ENCODE data around the gene ELAVL2.

The ELAVL2 gene

DNA sequence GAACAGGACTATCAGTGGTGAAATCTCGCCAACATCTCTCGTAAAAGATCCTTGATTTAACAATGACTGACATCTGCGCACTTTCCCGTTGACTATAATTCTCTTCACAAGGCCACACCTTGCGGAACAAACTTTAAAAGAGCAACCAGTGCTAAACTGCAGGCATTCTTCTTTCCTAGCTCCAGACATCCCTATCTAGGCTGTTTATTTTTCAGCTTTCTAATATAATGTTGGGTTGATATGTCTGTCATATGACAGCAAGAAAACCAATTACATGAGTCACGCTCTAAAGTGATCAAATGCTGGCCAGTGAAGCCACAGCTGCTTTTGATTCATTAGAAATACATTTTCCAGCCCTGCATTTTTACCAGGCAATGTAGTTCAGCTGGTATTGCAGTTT is 162.5 kb downstream of the ELAVL2 start:
- Mint-ChIP-seq H3K4me1 (ENCODE audit: low read depth) (no peaks in the 10 kb centered on the region), H3K9me3 (peaks cover 8% of the 10 kb centered on the region), H3K27me3 (no peaks in the 10 kb centered on the region), H3K27ac (no peak overlapping the region), H3K36me3 (ENCODE audit: low read depth) (no peaks in the 10 kb centered on the region), H3K4me3 (no peak overlapping the region)
- intact Hi-C loops (cut with micrococcal nuclease) = no loop called here

GRCh38 chr9:23663125-23663524 is 162.9 kb downstream of the ELAVL2 start:
- H3K9me3 Mint-ChIP-seq = peaks cover 6% of the 10 kb centered on the region
- intact Hi-C loops (cut with micrococcal nuclease) = no loop called here
- H3K4me3 Mint-ChIP-seq = no peak overlapping the region
- H3K4me1 Mint-ChIP-seq (ENCODE audit: low read depth) = no peaks in the 10 kb centered on the region
- H3K27me3 Mint-ChIP-seq = no peaks in the 10 kb centered on the region
- no peak overlapping the region for H3K27ac Mint-ChIP-seq
- H3K36me3 Mint-ChIP-seq (ENCODE audit: low read depth) = no peaks in the 10 kb centered on the region

- intact Hi-C loops (cut with micrococcal nuclease) = no loop called here
- Mint-ChIP-seq H3K27ac (no peak overlapping the region), H3K9me3 (no peaks in the 10 kb centered on the region), H3K36me3 (ENCODE audit: low read depth) (no peaks in the 10 kb centered on the region), H3K4me3 (no peak overlapping the region), H3K27me3 (no peaks in the 10 kb centered on the region), H3K4me1 (ENCODE audit: low read depth) (no peaks in the 10 kb centered on the region)
Observed at GRCh38 chr9:23662320-23662719, 163.7 kb downstream of the ELAVL2 start.

GRCh38 chr9:23659346-23660006 is 166.6 kb downstream of the ELAVL2 start:
- Mint-ChIP-seq H3K27ac (no peak overlapping the region), H3K27me3 (no peaks in the 10 kb centered on the region), H3K4me1 (ENCODE audit: low read depth) (no peaks in the 10 kb centered on the region), H3K9me3 (peaks cover 9% of the 10 kb centered on the region), H3K4me3 (no peak overlapping the region), H3K36me3 (ENCODE audit: low read depth) (no peaks in the 10 kb centered on the region)
- intact Hi-C loops (cut with micrococcal nuclease) = no loop called here

GRCh38 chr9:23658376-23659258 is 167.4 kb downstream of the ELAVL2 start:
- peaks cover 14% of the 10 kb centered on the region for H3K9me3 Mint-ChIP-seq
- H3K27ac Mint-ChIP-seq = no peak overlapping the region
- no peaks in the 10 kb centered on the region for H3K4me1 Mint-ChIP-seq (ENCODE audit: low read depth)
- no peak overlapping the region for H3K4me3 Mint-ChIP-seq
- intact Hi-C loops (cut with micrococcal nuclease) = no loop called here
- no peaks in the 10 kb centered on the region for H3K36me3 Mint-ChIP-seq (ENCODE audit: low read depth)
- H3K27me3 Mint-ChIP-seq = no peaks in the 10 kb centered on the region

DNA sequence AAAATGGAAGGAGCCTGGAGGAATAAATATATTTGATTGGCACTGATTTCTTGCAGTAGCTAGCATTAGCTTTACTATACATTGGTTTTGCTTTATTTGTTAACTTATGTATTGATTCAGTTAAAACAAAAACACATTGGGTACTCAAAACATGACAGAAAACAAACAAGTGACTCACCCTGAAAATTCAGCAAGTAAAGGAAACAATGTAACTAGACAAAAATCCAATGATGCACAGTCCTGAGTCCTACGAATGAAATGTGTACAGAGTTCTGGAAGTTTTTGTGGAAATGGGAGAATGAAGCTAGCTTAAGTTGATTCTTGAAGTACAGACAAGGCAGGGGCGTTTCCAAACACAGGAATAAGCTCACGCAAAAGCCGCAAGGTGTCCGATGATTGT is 175.0 kb downstream of the ELAVL2 start:
- Mint-ChIP-seq H3K36me3 (ENCODE audit: low read depth) (no peaks in the 10 kb centered on the region), H3K27ac (no peak overlapping the region), H3K4me3 (no peak overlapping the region), H3K4me1 (ENCODE audit: low read depth) (no peaks in the 10 kb centered on the region), H3K27me3 (no peaks in the 10 kb centered on the region), H3K9me3 (peaks cover 17% of the 10 kb centered on the region)
- intact Hi-C loops (cut with micrococcal nuclease) = no loop called here

- H3K4me1 Mint-ChIP-seq (ENCODE audit: low read depth) = no peaks in the 10 kb centered on the region
- no peak overlapping the region for H3K4me3 Mint-ChIP-seq
- H3K27ac Mint-ChIP-seq = no peak overlapping the region
- no peaks in the 10 kb centered on the region for H3K36me3 Mint-ChIP-seq (ENCODE audit: low read depth)
- intact Hi-C loops (cut with micrococcal nuclease) = no loop called here
- H3K9me3 Mint-ChIP-seq = peaks cover 9% of the 10 kb centered on the region
- no peaks in the 10 kb centered on the region for H3K27me3 Mint-ChIP-seq
Observed at GRCh38 chr9:23648651-23649050, 177.4 kb downstream of the ELAVL2 start.

GRCh38 chr9:23644896-23645295 is 181.1 kb downstream of the ELAVL2 start:
- no peak overlapping the region for H3K4me3 Mint-ChIP-seq

GRCh38 chr9:23644326-23644725 is 181.7 kb downstream of the ELAVL2 start:
- no peaks in the 10 kb centered on the region for H3K4me1 Mint-ChIP-seq (ENCODE audit: low read depth)
- H3K9me3 Mint-ChIP-seq = no peaks in the 10 kb centered on the region
- intact Hi-C loops (cut with micrococcal nuclease) = no loop called here
- no peaks in the 10 kb centered on the region for H3K27me3 Mint-ChIP-seq
- no peak overlapping the region for H3K27ac Mint-ChIP-seq
- H3K4me3 Mint-ChIP-seq = no peak overlapping the region
- no peaks in the 10 kb centered on the region for H3K36me3 Mint-ChIP-seq (ENCODE audit: low read depth)

More at GRCh38 chr9:23644896-23645295, 181.1 kb downstream of the ELAVL2 start:
- Mint-ChIP-seq H3K4me1 (ENCODE audit: low read depth) (no peaks in the 10 kb centered on the region), H3K27me3 (no peaks in the 10 kb centered on the region), H3K27ac (no peak overlapping the region), H3K9me3 (no peaks in the 10 kb centered on the region), H3K36me3 (ENCODE audit: low read depth) (no peaks in the 10 kb centered on the region)
- intact Hi-C loops (cut with micrococcal nuclease) = no loop called here

GRCh38 chr9:23643656-23644258 is 182.3 kb downstream of the ELAVL2 start:
- no peaks in the 10 kb centered on the region for H3K9me3 Mint-ChIP-seq
- no peaks in the 10 kb centered on the region for H3K27me3 Mint-ChIP-seq
- no peak overlapping the region for H3K27ac Mint-ChIP-seq
- no peaks in the 10 kb centered on the region for H3K36me3 Mint-ChIP-seq (ENCODE audit: low read depth)
- intact Hi-C loops (cut with micrococcal nuclease) = no loop called here
- no peaks in the 10 kb centered on the region for H3K4me1 Mint-ChIP-seq (ENCODE audit: low read depth)
- H3K4me3 Mint-ChIP-seq = no peak overlapping the region
